ENCODE results near the gene CCDC91.

Gene CCDC91

GRCh38 chr12:28539691-28540323 is 349.6 kb downstream of the CCDC91 start:
- DNase-seq (ENCODE audit: low spot score), result no peak

GRCh38 chr12:28540324-28540714 is 350.1 kb downstream of the CCDC91 start:
- no peak for DNase-seq (ENCODE audit: low spot score)

- DNase-seq (ENCODE audit: low spot score), result no peak
Measured at GRCh38 chr12:28543021-28543890, 353.0 kb downstream of the CCDC91 start.

- no peak for DNase-seq (ENCODE audit: low spot score)
Measured at GRCh38 chr12:28550757-28551704, 360.8 kb downstream of the CCDC91 start.

GRCh38 chr12:28552251-28552970 is 362.2 kb downstream of the CCDC91 start:
- no peak for DNase-seq (ENCODE audit: low spot score)

GRCh38 chr12:28555748-28556147 is 365.5 kb downstream of the CCDC91 start:
- DNase-seq (ENCODE audit: low spot score), result no peak

- no peak for DNase-seq (ENCODE audit: low spot score)
Measured at GRCh38 chr12:28558250-28558649, 368.0 kb downstream of the CCDC91 start.

- DNase-seq (ENCODE audit: low spot score), result no peak
Measured at GRCh38 chr12:28563286-28563685, 373.0 kb downstream of the CCDC91 start.

GRCh38 chr12:28563936-28564335 is 373.7 kb downstream of the CCDC91 start:
- no peak for DNase-seq (ENCODE audit: low spot score)

- DNase-seq (ENCODE audit: low spot score), result no peak
Measured at GRCh38 chr12:28568118-28568517, 377.9 kb downstream of the CCDC91 start.

- no peak for DNase-seq (ENCODE audit: low spot score)
Measured at GRCh38 chr12:28568704-28569103, 378.4 kb downstream of the CCDC91 start.

GRCh38 chr12:28569698-28570411 is 379.6 kb downstream of the CCDC91 start:
- no peak for DNase-seq (ENCODE audit: low spot score)

GRCh38 chr12:28570811-28571210 is 380.6 kb downstream of the CCDC91 start:
- no peak for DNase-seq (ENCODE audit: low spot score)

GRCh38 chr12:28574746-28575592 is 384.7 kb downstream of the CCDC91 start:
- no peak for DNase-seq (ENCODE audit: low spot score)

GRCh38 chr12:28575593-28576205 is 385.4 kb downstream of the CCDC91 start:
- no peak for DNase-seq (ENCODE audit: low spot score)

GRCh38 chr12:28578361-28578760 is 388.1 kb downstream of the CCDC91 start:
- DNase-seq (ENCODE audit: low spot score), result no peak

- no peak for DNase-seq (ENCODE audit: low spot score)
Measured at GRCh38 chr12:28578833-28579252, 388.6 kb downstream of the CCDC91 start.

- no peak for DNase-seq (ENCODE audit: low spot score)
Measured at GRCh38 chr12:28582672-28583376, 392.6 kb downstream of the CCDC91 start.

- DNase-seq (ENCODE audit: low spot score), result no peak
Measured at GRCh38 chr12:28583701-28584261, 393.5 kb downstream of the CCDC91 start.
